Fibroblast of skin of right quadriceps (primary cell): ENCODE results near the gene PRRC1.
"Not testable (repeated sequence)": the region's sequence is repeated elsewhere in the genome, so short reads cannot be mapped to it uniquely, and the experiment has no call there.

Experiments
- DNase-seq: peaks from one replicate; pipeline ENCODE4 v3.0.0-alpha.2; 2013

Gene PRRC1

GRCh38 chr5:127549551-127549950 is 32.1 kb downstream of the PRRC1 start:
- no peak for DNase-seq

- DNase-seq: no peak
These were observed 33.4 kb downstream of the PRRC1 start for GRCh38 chr5:127550652-127551409.

GRCh38 chr5:127551410-127552041 is 34.1 kb downstream of the PRRC1 start:
- no peak for DNase-seq

- DNase-seq: no peak
These were observed 38.4 kb downstream of the PRRC1 start for GRCh38 chr5:127555826-127556225.

GRCh38 chr5:127556609-127557334 is 39.3 kb downstream of the PRRC1 start:
- no peak for DNase-seq

- no peak for DNase-seq
These were observed 40.8 kb downstream of the PRRC1 start for GRCh38 chr5:127558273-127558672.

- DNase-seq: peak; percentile 78
These were observed 43.8 kb downstream of the PRRC1 start for GRCh38 chr5:127561254-127561653.

- peak; percentile 14 for DNase-seq
These were observed 44.8 kb downstream of the PRRC1 start for GRCh38 chr5:127562252-127562651.

GRCh38 chr5:127563136-127563535 is 45.7 kb downstream of the PRRC1 start:
- DNase-seq: peak; percentile 35

GRCh38 chr5:127564002-127564769 is 46.7 kb downstream of the PRRC1 start:
- peak; percentile 57 for DNase-seq

GRCh38 chr5:127565586-127566270 is 48.3 kb downstream of the PRRC1 start:
- DNase-seq: no peak

- no peak for DNase-seq
These were observed 49.8 kb downstream of the PRRC1 start for GRCh38 chr5:127567026-127567768.

- no peak for DNase-seq
These were observed 50.7 kb downstream of the PRRC1 start for GRCh38 chr5:127568166-127568565.

GRCh38 chr5:127569471-127569870 is 52.0 kb downstream of the PRRC1 start:
- DNase-seq: not testable (repeated sequence)

GRCh38 chr5:127571314-127572131 is 54.1 kb downstream of the PRRC1 start:
- DNase-seq: no peak

GRCh38 chr5:127572930-127573329 is 55.5 kb downstream of the PRRC1 start:
- no peak for DNase-seq

GRCh38 chr5:127574852-127575679 is 57.6 kb downstream of the PRRC1 start:
- DNase-seq: no peak

- DNase-seq: no peak
These were observed 60.0 kb downstream of the PRRC1 start for GRCh38 chr5:127577458-127577857.

GRCh38 chr5:127580731-127581130 is 63.3 kb downstream of the PRRC1 start:
- DNase-seq: no peak

GRCh38 chr5:127581450-127581849 is 64.0 kb downstream of the PRRC1 start:
- no peak for DNase-seq
